ENCODE results near the gene SPDYC. TPM values are rescaled to one million over a fixed set of nuclear protein-coding genes. Genes with fewer than 3 reads are reported as not detected.

Gene SPDYC, protein sequence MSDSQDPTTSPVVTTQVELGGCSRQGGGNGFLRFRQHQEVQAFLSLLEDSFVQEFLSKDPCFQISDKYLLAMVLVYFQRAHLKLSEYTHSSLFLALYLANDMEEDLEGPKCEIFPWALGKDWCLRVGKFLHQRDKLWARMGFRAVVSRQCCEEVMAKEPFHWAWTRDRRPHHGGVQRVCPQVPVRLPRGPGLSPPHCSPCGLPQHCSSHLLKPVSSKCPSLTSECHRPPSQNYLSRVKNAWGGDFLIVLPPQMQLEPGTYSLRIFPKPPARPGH
- not detected in 2 replicates for total RNA-seq

DNA sequence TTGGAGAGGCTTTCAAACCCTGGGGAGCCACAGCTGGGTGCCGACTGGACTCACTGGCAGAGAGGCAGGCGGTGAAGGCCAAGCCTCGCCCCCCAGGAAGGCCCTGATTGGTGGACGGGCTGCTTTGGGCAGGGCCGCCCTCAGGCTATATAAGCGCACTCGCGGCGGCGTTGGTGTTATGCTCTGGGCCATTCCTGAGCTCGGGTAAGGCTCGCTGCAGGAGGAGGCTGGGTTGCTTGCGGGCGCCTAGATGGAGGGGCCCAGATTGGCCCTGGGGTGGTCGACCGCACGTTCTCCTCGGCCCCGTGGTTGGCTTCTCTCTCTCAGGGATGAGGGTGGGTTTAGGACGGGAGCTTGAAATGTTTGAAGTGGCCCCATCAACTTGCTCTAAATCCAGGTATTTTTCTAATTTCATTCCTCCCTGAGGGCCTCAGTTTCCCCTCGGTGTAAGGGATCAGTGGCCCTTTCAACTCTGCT, at the start of gene SPDYC:
Gene SPDYC, plus strand, starts transcription at position 176 of the 477 bp plus-strand sequence. CDS start 1,125 bp downstream, outside the sequence.

DNA sequence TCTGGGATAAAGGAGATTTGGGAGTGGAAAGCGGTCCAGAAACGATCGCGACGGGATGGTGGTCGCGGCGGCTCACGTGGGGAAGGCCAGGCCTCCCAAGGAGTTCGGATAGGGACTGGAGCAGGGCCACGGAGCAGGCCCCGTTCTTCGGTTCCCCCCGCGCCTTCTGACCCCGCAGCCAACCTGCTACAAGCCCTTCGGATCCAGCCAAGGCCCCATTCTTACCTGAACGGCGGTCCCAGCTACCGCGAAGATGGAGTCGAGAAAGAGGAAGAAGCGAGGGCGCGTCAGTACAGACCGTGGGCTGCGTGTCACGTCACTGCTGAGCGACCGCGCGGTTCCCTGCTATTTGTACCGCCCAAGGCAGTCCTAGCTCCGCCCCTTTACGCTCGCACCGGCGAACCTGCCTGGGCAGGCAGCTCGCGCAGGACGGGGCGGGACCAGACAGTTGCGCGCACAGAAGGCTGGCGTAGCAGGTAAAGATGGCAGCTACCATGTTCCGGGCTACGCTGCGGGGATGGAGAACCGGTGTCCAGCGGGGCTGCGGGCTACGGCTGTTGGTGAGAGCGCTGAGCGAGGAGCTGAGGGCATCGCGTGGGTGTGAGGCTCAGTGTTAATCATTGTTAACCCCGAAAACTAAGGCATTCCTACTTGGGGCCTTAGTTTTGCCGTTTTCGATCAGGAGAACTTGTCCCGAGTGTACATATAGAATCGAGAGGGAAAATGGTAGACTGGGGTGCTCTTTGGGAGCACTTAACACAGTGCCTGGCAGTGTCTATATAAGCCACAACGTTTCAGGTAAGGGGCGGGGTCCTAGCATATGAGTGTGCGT, 48.0 kb upstream of the SPDYC start, which contains the start of the genes FAU and MRPL49:
Gene FAU, minus strand, starts transcription at position 270 of the 832 bp plus-strand sequence. CDS start 321 bp downstream, outside the sequence.
Gene MRPL49, plus strand, starts transcription at position 457 of the 832 bp plus-strand sequence. Its CDS starts 26 bp downstream, at position 483.

DNA sequence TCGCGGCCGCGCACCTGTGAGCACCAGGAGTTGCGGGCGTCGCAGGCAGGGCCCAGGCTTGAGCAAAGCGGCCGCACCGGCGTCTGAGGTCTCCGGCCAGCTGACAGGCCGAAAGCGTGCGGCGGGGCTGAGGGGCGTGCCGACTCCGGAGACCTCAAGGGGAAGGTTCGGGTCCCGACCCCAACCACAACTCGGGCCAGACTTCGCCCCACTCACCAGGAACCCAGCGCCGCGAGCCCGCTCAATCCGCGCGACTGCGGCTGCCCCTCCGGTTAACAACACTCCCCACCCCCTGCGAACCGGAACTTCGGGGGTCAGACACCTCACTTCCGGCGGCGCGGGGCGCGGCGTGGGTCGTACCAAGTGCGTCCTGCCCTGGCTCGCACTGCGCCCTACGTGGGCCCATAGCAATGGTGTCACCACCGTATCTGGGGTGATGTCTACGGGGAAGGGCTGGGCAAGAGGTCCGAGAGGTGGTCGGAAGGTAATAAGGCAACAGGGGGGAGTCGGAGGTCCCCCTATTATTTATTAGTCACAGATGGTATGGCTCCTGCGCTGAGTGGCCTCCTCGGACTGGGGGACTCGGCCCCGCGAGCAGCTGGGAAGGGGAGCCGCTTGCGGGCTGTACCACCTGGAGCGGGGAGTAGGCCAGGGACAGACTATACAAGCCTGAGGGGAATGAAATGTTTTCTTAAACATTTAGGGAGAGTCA, 35.6 kb upstream of the SPDYC start, which contains the start of gene SYVN1:
Gene SYVN1, minus strand, starts transcription at position 280 of the 712 bp plus-strand sequence. CDS start 918 bp downstream, outside the sequence.

DNA sequence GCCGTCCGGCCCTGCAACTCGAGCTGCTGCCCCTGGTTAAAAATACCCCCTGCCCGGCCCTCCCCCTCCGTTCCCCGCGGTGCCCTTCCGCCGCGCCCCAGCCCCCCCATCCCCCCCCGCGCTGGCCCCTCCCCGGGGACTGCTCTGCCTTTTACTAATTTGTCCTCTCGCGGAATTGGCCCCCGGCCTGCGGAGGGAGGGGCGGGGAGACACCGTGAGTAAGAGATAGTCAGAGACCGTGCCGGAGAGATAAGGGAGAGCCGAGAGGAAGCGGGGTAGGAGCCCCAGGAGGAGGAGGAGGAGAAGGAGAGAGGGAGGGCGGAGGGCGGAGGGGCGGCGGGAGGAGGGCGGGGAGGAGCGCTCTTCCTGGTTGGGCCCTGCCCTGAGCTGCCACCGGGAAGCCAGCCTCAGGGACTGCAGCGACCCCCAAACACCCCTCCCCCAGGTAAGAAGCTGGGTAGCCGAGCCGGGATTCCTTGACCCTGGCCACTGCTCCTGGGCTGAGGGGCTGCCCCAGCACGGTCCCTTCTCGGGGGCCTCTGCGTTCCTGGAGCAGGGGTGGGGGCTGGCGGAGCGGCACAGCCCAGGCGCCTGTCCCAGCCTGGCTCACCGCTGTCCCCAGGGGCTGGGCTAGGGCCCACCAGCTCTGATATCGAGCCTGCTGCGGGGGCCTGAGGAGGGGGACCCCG, 11.7 kb downstream of the SPDYC start, which contains the start of gene CAPN1:
Gene CAPN1, plus strand, starts transcription at position 360 of the 689 bp plus-strand sequence. CDS start 774 bp downstream, outside the sequence.

Other genes starting within 250 kb of the SPDYC start
- 6.7 and 11.2 TPM in 2 replicates for gene PPP2R5B, start 245.5 kb upstream of the SPDYC start, total RNA-seq
- not detected in 2 replicates for gene GPHA2, start 234.3 kb upstream of the SPDYC start, total RNA-seq
- gene MAJIN, start 198.1 kb upstream of the SPDYC start, total RNA-seq: not detected in 2 replicates
- gene BATF2, start 173.3 kb upstream of the SPDYC start, total RNA-seq: 0.37 and 0.71 TPM in 2 replicates
- 77.1 and 85.5 TPM in 2 replicates for gene ARL2, start 156.1 kb upstream of the SPDYC start, total RNA-seq
- 4.8 and 6.9 TPM in 2 replicates for gene SNX15, start 142.8 kb upstream of the SPDYC start, total RNA-seq
- 5.0 and 6.4 TPM in 2 replicates for gene SAC3D1, start 129.0 kb upstream of the SPDYC start, total RNA-seq
- 23.9 and 27.7 TPM in 2 replicates for gene NAALADL1, start 111.7 kb upstream of the SPDYC start, total RNA-seq
- 0.85 and 1.2 TPM in 2 replicates for gene CDCA5, start 86.2 kb upstream of the SPDYC start, total RNA-seq
- 36.1 and 36.6 TPM in 2 replicates for gene ZFPL1, start 86.0 kb upstream of the SPDYC start, total RNA-seq
- 150 and 176 TPM in 2 replicates for gene VPS51, start 74.0 kb upstream of the SPDYC start, total RNA-seq
- 22.8 and 28.9 TPM in 2 replicates for gene TM7SF2, start 58.4 kb upstream of the SPDYC start, total RNA-seq
- 6.3 and 7.5 TPM in 2 replicates for gene ZNHIT2, start 52.5 kb upstream of the SPDYC start, total RNA-seq
- 477 and 542 TPM in 2 replicates for gene FAU, start 48.1 kb upstream of the SPDYC start, total RNA-seq
- gene MRPL49, start 47.9 kb upstream of the SPDYC start, total RNA-seq: 34.8 and 41.3 TPM in 2 replicates
- 16.8 and 18.1 TPM in 2 replicates for gene SYVN1, start 35.7 kb upstream of the SPDYC start, total RNA-seq
- 65.3 and 72.6 TPM in 2 replicates for gene CAPN1, start 11.7 kb downstream of the SPDYC start, total RNA-seq
- 1.4 and 1.5 TPM in 2 replicates for gene POLA2, start 91.7 kb downstream of the SPDYC start, total RNA-seq
- gene CDC42EP2, start 144.6 kb downstream of the SPDYC start, total RNA-seq: 15.0 and 23.2 TPM in 2 replicates
- 26.5 and 27.7 TPM in 2 replicates for gene DPF2, start 163.6 kb downstream of the SPDYC start, total RNA-seq
- gene TIGD3, start 184.5 kb downstream of the SPDYC start, total RNA-seq: 0.14 and 0.18 TPM in 2 replicates
- 1.6 and 1.9 TPM in 2 replicates for gene SLC25A45, start 212.4 kb downstream of the SPDYC start, total RNA-seq
- gene FRMD8, start 216.4 kb downstream of the SPDYC start, total RNA-seq: 15.8 and 27.3 TPM in 2 replicates